Stimulated activated effector memory CD8-positive, alpha-beta T cell treated with anti-CD3 and anti-CD28 coated beads, Interleukin-12 subunit alpha, Interleukin-12 subunit beta, amount 100 ng/mL, for 72 hours (primary cell): ENCODE data around the gene PSORS1C2.

Source experiments
- ATAC-seq: fragments of 150-1000 bp; cut with Tn5 transposase; 2 replicates; pipeline ENCODE4 v1.10.0; 2021
- DNase-seq, 2 donors: peaks; one replicate each; pipeline ENCODE4 v3.0.0; 2021 to 2022; ENCODE audit warnings: low spot score in 2 of 2
- H3K27ac Mint-ChIP-seq: one replicate; pipeline ENCODE4 v1.8.0; 2022; ENCODE audit warnings: mild to moderate bottlenecking, mixed read lengths
- H3K36me3 Mint-ChIP-seq: one replicate; pipeline ENCODE4 v1.8.0; 2022; ENCODE audit warnings: mild to moderate bottlenecking, mixed read lengths
- H3K4me1 Mint-ChIP-seq: one replicate; pipeline ENCODE4 v1.8.0; 2022; ENCODE audit warnings: mixed read lengths
- H3K4me3 Mint-ChIP-seq: one replicate; pipeline ENCODE4 v1.8.0; 2022; ENCODE audit warnings: mild to moderate bottlenecking, mixed read lengths
- H3K9me3 Mint-ChIP-seq: one replicate; pipeline ENCODE4 v1.8.0; 2022; ENCODE audit warnings: mixed read lengths

Gene PSORS1C2

GRCh38 chr6:31158140-31158862 lies 19.4 kb upstream of the PSORS1C2 start, which contains the start of gene TCF19:
Gene TCF19 (plus strand): TSS chr6:31158589. CDS start chr6:31159470, 881 bp downstream.
- Mint-ChIP-seq H3K27ac (peak within 1 kb of the TSS; percentile 96), H3K9me3 (no peaks in the 10 kb centered on the region), H3K4me3 (peak within 1 kb of the TSS; percentile 96), H3K4me1 (peaks cover 49% of the 10 kb centered on the region), H3K36me3 (peaks cover 64% of the 10 kb centered on the region)
- ATAC-seq (peak; percentile 94), DNase-seq (peak; percentile 95 to 100)

GRCh38 chr6:31157513-31158139 lies 18.8 kb upstream of the PSORS1C2 start, which contains the start of gene CCHCR1:
Gene CCHCR1 (minus strand): TSS chr6:31157802. CDS start chr6:31157600, 202 bp downstream.
- Mint-ChIP-seq H3K4me1 (peaks cover 49% of the 10 kb centered on the region), H3K9me3 (no peaks in the 10 kb centered on the region), H3K36me3 (peaks cover 58% of the 10 kb centered on the region), H3K4me3 (peak within 1 kb of the TSS; percentile 96), H3K27ac (peak within 1 kb of the TSS; percentile 96)
- DNase-seq (no peak), ATAC-seq (peak; percentile 56)

DNA sequence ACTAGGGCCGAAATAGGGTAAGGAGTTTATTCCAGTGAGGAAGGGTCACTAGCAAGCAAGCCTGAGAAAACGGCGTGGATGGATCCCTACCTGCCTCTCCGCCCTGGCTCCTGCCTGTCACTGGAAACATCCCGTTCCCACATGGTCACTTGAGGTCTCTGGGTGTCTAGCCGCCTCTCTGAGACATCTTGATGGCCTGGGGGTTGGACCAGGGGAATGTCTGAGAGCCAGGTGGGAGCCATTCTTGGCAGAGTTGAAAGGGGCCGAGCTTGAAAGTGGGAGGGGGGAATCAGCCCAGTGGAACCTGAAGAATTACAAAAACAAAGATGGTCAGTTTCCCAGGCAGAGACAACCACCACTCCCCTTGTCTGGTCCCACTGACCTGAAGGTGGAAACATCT lies 17.8 kb upstream of the PSORS1C2 start:
- Mint-ChIP-seq H3K4me1 (peaks cover 44% of the 10 kb centered on the region), H3K36me3 (peaks cover 48% of the 10 kb centered on the region), H3K27ac (no peak overlapping the region), H3K4me3 (no peak overlapping the region), H3K9me3 (no peaks in the 10 kb centered on the region)
- no peak for ATAC-seq
- no peak for DNase-seq

DNA sequence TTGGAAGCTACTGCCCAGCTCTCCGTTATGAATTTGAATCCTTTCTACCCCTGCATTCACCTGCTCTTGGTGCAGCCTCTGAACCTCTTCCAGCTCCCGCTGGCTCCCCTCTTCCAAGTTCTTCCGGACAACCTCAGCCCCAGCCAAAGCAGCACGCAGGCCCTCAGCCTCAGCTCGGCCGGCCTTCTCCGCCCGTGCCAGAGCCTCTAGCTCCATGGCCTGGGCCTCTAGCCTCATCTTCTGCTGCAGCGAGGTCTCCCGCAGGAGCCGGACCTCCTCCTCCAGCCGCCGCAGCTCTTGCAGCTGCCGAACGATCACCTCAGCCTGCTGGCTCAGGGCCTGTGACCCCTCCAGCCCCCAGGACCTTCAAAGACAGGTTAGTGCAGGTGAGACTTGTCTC lies 15.6 kb upstream of the PSORS1C2 start:
- Mint-ChIP-seq H3K9me3 (no peaks in the 10 kb centered on the region), H3K4me3 (no peak overlapping the region), H3K4me1 (peaks cover 26% of the 10 kb centered on the region), H3K36me3 (peaks cover 32% of the 10 kb centered on the region), H3K27ac (no peak overlapping the region)
- DNase-seq = no peak
- no peak for ATAC-seq

DNA sequence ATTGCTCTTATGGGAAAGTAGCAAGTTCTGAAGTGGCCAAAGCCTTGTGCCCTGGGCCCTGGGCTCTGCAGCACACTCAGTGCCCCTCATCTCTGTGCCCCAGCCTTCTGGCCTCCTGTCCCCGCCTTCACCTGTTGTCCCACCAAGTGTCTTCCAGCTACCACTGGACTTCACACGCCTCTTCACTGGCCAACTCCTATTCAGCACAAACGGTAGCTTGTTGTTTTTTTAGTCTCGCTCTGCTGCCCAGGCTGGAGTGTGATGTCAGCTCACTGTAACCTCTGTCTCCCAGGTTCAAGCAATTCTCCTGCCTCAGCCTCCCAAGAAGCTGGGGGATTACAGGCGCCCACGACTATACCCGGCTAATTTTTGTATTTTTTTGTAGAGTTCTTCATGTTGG lies 13.9 kb upstream of the PSORS1C2 start:
- H3K27ac Mint-ChIP-seq = peak overlapping the region; percentile 50
- no peak for ATAC-seq

GRCh38 chr6:31149827-31150447 lies 11.1 kb upstream of the PSORS1C2 start:
- H3K9me3 Mint-ChIP-seq = no peaks in the 10 kb centered on the region
- H3K4me1 Mint-ChIP-seq = no peaks in the 10 kb centered on the region
- H3K36me3 Mint-ChIP-seq = peaks cover 19% of the 10 kb centered on the region
- H3K27ac Mint-ChIP-seq = peak overlapping the region; percentile 70
- H3K4me3 Mint-ChIP-seq = no peak overlapping the region
- DNase-seq = no peak
- no peak for ATAC-seq

More for the DNA sequence above, 13.9 kb upstream of the PSORS1C2 start:
- DNase-seq = no peak
- Mint-ChIP-seq H3K4me3 (no peak overlapping the region), H3K4me1 (peaks cover 10% of the 10 kb centered on the region), H3K36me3 (peaks cover 24% of the 10 kb centered on the region), H3K9me3 (no peaks in the 10 kb centered on the region)

GRCh38 chr6:31145386-31145785 lies 6.5 kb upstream of the PSORS1C2 start:
- no peaks in the 10 kb centered on the region for H3K9me3 Mint-ChIP-seq
- no peak overlapping the region for H3K4me3 Mint-ChIP-seq
- DNase-seq = no peak
- no peaks in the 10 kb centered on the region for H3K4me1 Mint-ChIP-seq
- ATAC-seq = no peak
- peaks cover 24% of the 10 kb centered on the region for H3K36me3 Mint-ChIP-seq
- H3K27ac Mint-ChIP-seq = no peak overlapping the region

DNA sequence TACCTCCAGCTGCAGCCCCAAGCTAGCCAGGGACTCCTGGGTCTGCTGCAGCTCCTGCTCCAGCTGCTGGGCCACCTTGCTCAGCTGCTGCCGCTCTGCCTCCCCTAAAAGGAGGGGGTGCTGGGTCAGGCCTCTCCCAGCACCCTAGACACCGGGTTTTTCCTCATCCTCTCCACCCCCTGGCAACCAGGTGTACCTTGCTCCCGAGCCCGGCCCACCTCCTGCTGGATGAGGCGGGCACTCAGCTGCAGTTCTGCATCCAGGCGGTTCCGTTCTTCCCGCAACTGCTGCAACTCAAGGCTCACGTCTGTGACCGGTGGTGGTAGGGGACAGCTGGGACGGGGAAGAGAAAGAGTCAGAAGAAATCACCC lies 6.1 kb upstream of the PSORS1C2 start:
- no peaks in the 10 kb centered on the region for H3K9me3 Mint-ChIP-seq
- H3K36me3 Mint-ChIP-seq = peaks cover 24% of the 10 kb centered on the region
- H3K27ac Mint-ChIP-seq = no peak overlapping the region
- H3K4me3 Mint-ChIP-seq = no peak overlapping the region
- DNase-seq = no peak
- H3K4me1 Mint-ChIP-seq = no peaks in the 10 kb centered on the region
- ATAC-seq = no peak

GRCh38 chr6:31144296-31144969 lies 5.6 kb upstream of the PSORS1C2 start:
- no peak overlapping the region for H3K4me3 Mint-ChIP-seq
- DNase-seq = no peak
- no peaks in the 10 kb centered on the region for H3K4me1 Mint-ChIP-seq

DNA sequence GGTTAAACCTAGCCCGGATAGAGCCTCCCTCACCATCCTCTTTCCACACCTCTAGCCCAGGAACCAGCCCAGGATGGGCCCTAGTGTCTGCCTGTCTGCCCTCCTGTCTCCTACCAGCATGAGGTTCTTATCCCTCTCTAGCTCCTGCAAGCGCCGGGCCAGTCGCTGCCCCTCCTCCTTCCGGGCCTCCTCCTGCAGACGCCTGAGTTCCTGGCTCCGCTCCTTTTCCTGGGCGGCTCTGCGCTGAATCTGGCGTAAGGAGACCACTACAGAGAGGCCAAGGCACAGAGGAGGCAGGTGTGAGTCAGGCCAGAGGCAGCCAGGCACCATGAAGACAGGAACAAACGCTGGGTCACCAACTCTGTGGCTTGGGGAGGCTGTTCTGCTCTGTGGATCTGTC lies 4.3 kb upstream of the PSORS1C2 start:
- no peak overlapping the region for H3K27ac Mint-ChIP-seq
- H3K4me3 Mint-ChIP-seq = no peak overlapping the region
- ATAC-seq (no peak), DNase-seq (no peak)
- H3K9me3 Mint-ChIP-seq = no peaks in the 10 kb centered on the region
- H3K36me3 Mint-ChIP-seq = peaks cover 10% of the 10 kb centered on the region
- no peaks in the 10 kb centered on the region for H3K4me1 Mint-ChIP-seq

More at GRCh38 chr6:31144296-31144969, 5.6 kb upstream of the PSORS1C2 start:
- ATAC-seq = no peak
- H3K27ac Mint-ChIP-seq = no peak overlapping the region
- H3K36me3 Mint-ChIP-seq = peaks cover 18% of the 10 kb centered on the region
- H3K9me3 Mint-ChIP-seq = no peaks in the 10 kb centered on the region

DNA sequence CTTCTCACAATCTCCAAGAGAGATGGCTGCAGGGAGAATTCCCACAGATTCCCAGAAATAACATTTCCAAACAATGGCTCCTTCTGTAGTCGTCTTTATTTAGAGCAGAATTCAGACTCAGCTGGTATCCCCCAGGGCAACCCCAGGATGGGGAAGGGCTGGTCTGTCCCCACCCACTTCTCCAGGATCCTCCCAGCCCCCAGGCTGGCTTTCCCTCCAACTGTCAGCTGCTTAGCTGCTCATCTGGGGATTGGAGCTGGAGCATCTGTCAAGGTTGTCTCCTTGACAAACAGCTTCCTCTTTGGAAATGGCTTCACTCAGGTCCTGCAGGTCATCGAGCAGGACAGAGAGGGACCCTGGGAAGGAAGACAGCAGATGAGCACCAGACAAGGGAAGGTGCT lies 3.5 kb upstream of the PSORS1C2 start:
- H3K27ac Mint-ChIP-seq = peak overlapping the region; percentile 24

GRCh38 chr6:31140643-31141042 lies 1.8 kb upstream of the PSORS1C2 start:
- Mint-ChIP-seq H3K9me3 (no peaks in the 10 kb centered on the region), H3K4me3 (no peak overlapping the region), H3K36me3 (peaks cover 10% of the 10 kb centered on the region), H3K4me1 (peaks cover 8% of the 10 kb centered on the region), H3K27ac (no peak overlapping the region)
- no peak for DNase-seq
- no peak for ATAC-seq

More for the DNA sequence above, 3.5 kb upstream of the PSORS1C2 start:
- H3K4me3 Mint-ChIP-seq = no peak overlapping the region
- H3K36me3 Mint-ChIP-seq = peaks cover 10% of the 10 kb centered on the region
- H3K9me3 Mint-ChIP-seq = no peaks in the 10 kb centered on the region
- peaks cover 6% of the 10 kb centered on the region for H3K4me1 Mint-ChIP-seq
- DNase-seq (no peak), ATAC-seq (no peak)

GRCh38 chr6:31139599-31139998 lies 733 bp upstream of the PSORS1C2 start:
- peak overlapping the region; percentile 79 for H3K27ac Mint-ChIP-seq
- H3K36me3 Mint-ChIP-seq = peaks cover 5% of the 10 kb centered on the region
- peaks cover 8% of the 10 kb centered on the region for H3K4me1 Mint-ChIP-seq
- DNase-seq (no peak), ATAC-seq (no peak)
- no peak overlapping the region for H3K4me3 Mint-ChIP-seq
- H3K9me3 Mint-ChIP-seq = no peaks in the 10 kb centered on the region

DNA sequence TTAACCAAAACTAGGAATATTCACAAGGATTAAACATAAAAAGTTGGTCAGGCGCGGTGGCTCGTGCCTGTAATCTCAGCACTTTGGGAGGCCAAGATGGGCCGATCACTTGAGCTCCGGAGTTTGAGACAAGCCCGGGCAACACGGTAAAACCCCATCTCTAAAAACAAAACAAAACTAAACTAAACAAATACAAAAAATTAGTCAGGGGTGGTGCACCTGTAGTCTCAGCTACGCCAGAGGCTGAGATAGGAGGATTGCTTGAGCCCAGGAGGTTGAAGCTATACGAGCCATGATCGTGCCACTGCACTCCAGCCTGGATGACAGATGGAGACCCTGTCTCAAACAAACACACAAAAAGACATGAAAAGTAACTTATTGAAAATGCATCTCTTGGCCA lies 3.2 kb downstream of the PSORS1C2 start:
- peaks cover 8% of the 10 kb centered on the region for H3K4me1 Mint-ChIP-seq
- DNase-seq = no peak
- no peaks in the 10 kb centered on the region for H3K36me3 Mint-ChIP-seq

DNA sequence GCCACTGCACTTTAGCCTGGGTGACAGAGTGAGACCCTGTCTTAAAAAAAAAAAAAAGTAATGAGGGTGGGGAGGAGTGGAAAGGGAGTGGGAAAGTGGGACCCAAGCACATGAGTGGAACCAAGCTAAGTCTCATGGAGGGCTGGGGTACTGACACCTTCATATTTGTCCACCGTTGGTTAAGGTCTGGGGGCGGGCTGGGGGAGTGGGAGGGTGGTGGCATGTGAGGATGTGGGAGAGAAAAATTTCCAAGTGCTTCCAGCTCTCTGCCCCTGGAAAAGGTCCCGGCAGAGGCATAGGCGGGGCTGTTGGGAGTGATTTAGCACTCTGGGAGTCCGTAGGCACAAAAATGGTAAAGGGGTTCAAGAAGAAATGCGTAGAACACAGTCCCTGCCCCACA lies 6.1 kb downstream of the PSORS1C2 start:
- peaks cover 11% of the 10 kb centered on the region for H3K4me1 Mint-ChIP-seq

More for the DNA sequence above, 3.2 kb downstream of the PSORS1C2 start:
- Mint-ChIP-seq H3K4me3 (no peak overlapping the region), H3K27ac (no peak overlapping the region), H3K9me3 (no peaks in the 10 kb centered on the region)
- ATAC-seq = no peak

More for the DNA sequence above, 6.1 kb downstream of the PSORS1C2 start:
- Mint-ChIP-seq H3K27ac (no peak overlapping the region), H3K4me3 (no peak overlapping the region), H3K9me3 (no peaks in the 10 kb centered on the region), H3K36me3 (no peaks in the 10 kb centered on the region)
- no peak for ATAC-seq
- no peak for DNase-seq
